HG02571 (cell line): ENCODE results near the gene CCDC77.

Experiments used
- ATAC-seq: cut with Tn5 transposase; IDR thresholded peaks from one replicate; pipeline ENCODE4 v1.9.1; 2021; ENCODE audit warnings: mild to moderate bottlenecking, moderate library complexity; ENCODE audit not compliant: unreplicated experiment

Gene CCDC77

GRCh38 chr12:479161-479560, 77.7 kb downstream of the CCDC77 start:
- ATAC-seq = no peak

GRCh38 chr12:480831-481816, 79.7 kb downstream of the CCDC77 start:
- ATAC-seq = no peak

- ATAC-seq = no peak
Measured at GRCh38 chr12:482061-482460, 80.6 kb downstream of the CCDC77 start.

GRCh38 chr12:484096-484495, 82.7 kb downstream of the CCDC77 start:
- no peak for ATAC-seq

GRCh38 chr12:490260-490659, 88.8 kb downstream of the CCDC77 start:
- ATAC-seq = no peak
